Osteocyte (in vitro differentiated cells): ENCODE measurements around the gene ARSI. TPM values are rescaled to one million over a fixed set of nuclear protein-coding genes. Genes with fewer than 3 reads are reported as not detected.

ENCODE experiments used
- DNase-seq: peaks from one replicate; pipeline ENCODE4 v3.0.0; 2021; ENCODE audit warnings: mixed read lengths; ENCODE audit not compliant: unreplicated experiment; ENCODE audit errors: extremely low spot score
- H3K27ac Mint-ChIP-seq: one replicate; pipeline ENCODE4 v1.8.0; 2021; ENCODE audit warnings: mild to moderate bottlenecking, mixed read lengths; ENCODE audit not compliant: unreplicated experiment
- H3K27me3 Mint-ChIP-seq: one replicate; pipeline ENCODE4 v1.8.0; 2021; ENCODE audit warnings: mixed read lengths; ENCODE audit not compliant: unreplicated experiment
- H3K36me3 Mint-ChIP-seq: one replicate; pipeline ENCODE4 v1.8.0; 2021; ENCODE audit warnings: mixed read lengths; ENCODE audit not compliant: unreplicated experiment
- H3K4me1 Mint-ChIP-seq: one replicate; pipeline ENCODE4 v1.8.0; 2021; ENCODE audit warnings: mixed read lengths; ENCODE audit not compliant: unreplicated experiment
- H3K4me3 Mint-ChIP-seq: one replicate; pipeline ENCODE4 v1.8.0; 2021; ENCODE audit warnings: mild to moderate bottlenecking, moderate library complexity, mixed read lengths; ENCODE audit not compliant: unreplicated experiment
- H3K9me3 Mint-ChIP-seq: one replicate; pipeline ENCODE4 v1.8.0; 2021; ENCODE audit warnings: mixed read lengths; ENCODE audit not compliant: unreplicated experiment
- total RNA-seq: library from RNA; stranded (reverse); gene quantifications from 2 replicates; pipeline ENCODE4 v1.2.1, GENCODE V29; 2021
- TF ChIP-seq, protein P1 (sequence below): fragments of 200-600 bp; sonication (generic); IDR thresholded peaks from 2 replicates; pipeline ENCODE4 v1.5.0; 2021; ENCODE audit warnings: antibody characterized with exemption, mild to moderate bottlenecking, moderate library complexity

Gene ARSI
- total RNA-seq, 1 donor from 2014 or later = 0.51 TPM

DNA sequence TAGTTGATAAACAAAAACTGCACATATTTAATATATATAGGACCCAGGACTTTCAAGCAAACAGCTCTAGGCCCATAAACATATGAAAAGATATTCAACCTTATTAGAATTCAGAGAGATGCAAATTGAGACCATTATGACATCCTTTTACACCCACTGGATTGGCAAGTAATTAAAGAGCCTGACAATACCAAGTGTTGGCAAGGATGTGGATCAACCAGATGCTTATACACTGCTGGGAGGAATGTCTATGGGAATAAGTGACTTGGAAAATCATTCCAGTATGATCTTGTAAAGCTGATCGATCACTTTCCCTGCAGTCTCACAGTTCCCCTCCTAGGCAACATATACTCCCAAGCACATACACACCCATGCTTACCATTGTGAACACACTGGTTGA lies 39.3 kb upstream of the ARSI start:
- Mint-ChIP-seq H3K9me3 (no peaks in the 10 kb centered on the region), H3K4me3 (no peak overlapping the region), H3K4me1 (no peaks in the 10 kb centered on the region), H3K36me3 (no peaks in the 10 kb centered on the region), H3K27ac (no peak overlapping the region), H3K27me3 (no peaks in the 10 kb centered on the region)
- TF ChIP-seq, protein P1, sequence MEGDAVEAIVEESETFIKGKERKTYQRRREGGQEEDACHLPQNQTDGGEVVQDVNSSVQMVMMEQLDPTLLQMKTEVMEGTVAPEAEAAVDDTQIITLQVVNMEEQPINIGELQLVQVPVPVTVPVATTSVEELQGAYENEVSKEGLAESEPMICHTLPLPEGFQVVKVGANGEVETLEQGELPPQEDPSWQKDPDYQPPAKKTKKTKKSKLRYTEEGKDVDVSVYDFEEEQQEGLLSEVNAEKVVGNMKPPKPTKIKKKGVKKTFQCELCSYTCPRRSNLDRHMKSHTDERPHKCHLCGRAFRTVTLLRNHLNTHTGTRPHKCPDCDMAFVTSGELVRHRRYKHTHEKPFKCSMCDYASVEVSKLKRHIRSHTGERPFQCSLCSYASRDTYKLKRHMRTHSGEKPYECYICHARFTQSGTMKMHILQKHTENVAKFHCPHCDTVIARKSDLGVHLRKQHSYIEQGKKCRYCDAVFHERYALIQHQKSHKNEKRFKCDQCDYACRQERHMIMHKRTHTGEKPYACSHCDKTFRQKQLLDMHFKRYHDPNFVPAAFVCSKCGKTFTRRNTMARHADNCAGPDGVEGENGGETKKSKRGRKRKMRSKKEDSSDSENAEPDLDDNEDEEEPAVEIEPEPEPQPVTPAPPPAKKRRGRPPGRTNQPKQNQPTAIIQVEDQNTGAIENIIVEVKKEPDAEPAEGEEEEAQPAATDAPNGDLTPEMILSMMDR = no peak
- no peak for DNase-seq

DNA sequence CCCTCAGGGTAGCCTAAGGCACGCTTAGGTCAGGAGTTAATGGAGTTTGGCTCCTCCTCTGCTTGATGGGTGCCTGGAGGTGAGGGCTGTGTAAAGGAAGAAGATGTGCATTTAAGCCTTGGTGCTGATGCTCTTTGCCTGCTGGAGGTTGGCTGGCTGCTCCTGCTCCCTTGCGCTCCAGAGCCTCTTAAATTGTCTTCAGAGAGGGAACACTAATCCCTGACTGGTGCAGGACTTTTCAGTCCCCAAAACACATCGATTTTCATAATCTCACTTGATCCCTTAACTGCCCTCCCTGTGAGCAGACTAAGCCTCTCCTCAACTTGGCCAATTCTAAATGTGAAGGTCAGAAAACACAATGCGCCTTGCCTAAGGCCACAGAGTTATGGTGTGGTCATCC lies 38.6 kb upstream of the ARSI start:
- Mint-ChIP-seq H3K4me3 (no peak overlapping the region), H3K4me1 (no peaks in the 10 kb centered on the region), H3K9me3 (no peaks in the 10 kb centered on the region), H3K36me3 (no peaks in the 10 kb centered on the region), H3K27me3 (no peaks in the 10 kb centered on the region), H3K27ac (no peak overlapping the region)
- TF ChIP-seq, protein P1 = no peak
- DNase-seq = no peak

DNA sequence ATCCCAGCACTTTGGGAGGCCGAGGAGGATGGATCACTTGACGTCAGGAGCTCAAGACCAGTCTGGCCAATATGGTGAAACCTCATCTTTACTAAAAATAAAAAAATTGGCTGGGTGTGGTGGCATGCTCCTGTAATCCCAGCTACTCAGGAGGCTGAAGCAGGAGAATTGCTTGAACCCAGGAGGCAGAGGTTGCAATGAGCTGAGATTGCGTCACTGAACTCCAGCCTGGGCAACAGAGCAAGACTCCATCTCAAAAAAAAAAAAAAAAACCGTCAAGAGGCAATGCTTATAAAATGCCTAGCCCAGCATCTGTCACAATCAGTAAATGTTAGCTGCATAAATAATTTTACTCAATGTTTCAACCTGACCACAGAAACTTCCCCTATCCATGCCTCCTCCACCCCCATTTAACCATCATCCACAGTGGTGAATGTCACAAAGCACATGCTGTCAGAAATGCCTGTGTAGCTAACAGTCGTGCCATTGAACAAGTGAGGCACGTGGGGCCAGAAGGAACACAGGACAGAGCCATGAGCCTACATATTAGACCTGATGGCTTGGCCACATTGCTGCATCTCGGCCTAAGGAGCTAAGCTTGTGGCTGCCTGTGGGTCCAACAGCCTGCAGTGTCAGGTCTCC lies 38.0 kb upstream of the ARSI start:
- H3K4me1 Mint-ChIP-seq = no peaks in the 10 kb centered on the region
- TF ChIP-seq, protein P1 = no peak
- H3K4me3 Mint-ChIP-seq = no peak overlapping the region
- no peak for DNase-seq
- no peak overlapping the region for H3K27ac Mint-ChIP-seq
- H3K27me3 Mint-ChIP-seq = no peaks in the 10 kb centered on the region
- H3K9me3 Mint-ChIP-seq = no peaks in the 10 kb centered on the region
- H3K36me3 Mint-ChIP-seq = no peaks in the 10 kb centered on the region

DNA sequence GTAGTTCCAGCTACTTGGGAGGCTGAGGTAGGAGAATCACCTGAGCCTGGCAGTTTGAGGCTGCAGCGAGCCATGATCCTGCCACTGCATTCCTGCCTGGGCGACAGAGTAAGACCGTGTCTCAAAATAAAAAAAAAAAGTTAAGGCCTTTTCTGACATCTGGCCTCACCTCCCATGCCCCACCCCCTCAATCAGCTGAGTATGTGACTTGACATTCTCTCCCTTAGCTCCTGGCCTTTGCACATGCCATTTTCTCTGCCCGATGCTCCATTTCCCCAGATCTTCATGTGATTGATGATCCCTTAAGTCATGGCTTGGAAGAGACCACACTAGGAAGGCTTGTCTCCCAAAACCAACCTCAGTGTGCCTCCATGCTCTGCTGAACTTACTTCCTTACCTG lies 37.1 kb upstream of the ARSI start:
- Mint-ChIP-seq H3K4me1 (no peaks in the 10 kb centered on the region), H3K27me3 (no peaks in the 10 kb centered on the region), H3K36me3 (no peaks in the 10 kb centered on the region), H3K4me3 (no peak overlapping the region), H3K27ac (no peak overlapping the region), H3K9me3 (no peaks in the 10 kb centered on the region)
- TF ChIP-seq, protein P1 = no peak
- no peak for DNase-seq

DNA sequence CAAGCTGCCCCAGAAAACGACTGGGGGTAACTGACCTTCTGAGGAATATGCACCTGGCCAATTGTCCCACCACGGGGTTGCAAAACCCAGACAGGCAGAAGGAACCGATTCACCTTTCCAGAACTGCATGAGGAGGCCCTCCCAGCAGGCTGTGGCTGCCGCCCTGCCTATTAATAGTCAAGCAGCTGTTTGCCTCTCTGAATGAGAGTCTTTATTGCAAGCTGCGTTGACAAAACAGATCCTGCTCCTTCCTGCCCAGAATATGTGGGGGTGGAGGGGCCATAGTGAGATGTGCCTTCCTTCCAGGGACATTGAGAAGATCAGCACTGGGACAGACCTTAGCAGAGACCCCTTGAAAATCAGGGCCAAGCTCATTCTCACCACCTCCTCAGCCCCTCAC lies 36.5 kb upstream of the ARSI start:
- TF ChIP-seq, protein P1 = no peak
- no peaks in the 10 kb centered on the region for H3K4me1 Mint-ChIP-seq
- no peaks in the 10 kb centered on the region for H3K36me3 Mint-ChIP-seq
- H3K27ac Mint-ChIP-seq = no peak overlapping the region
- no peak for DNase-seq
- no peak overlapping the region for H3K4me3 Mint-ChIP-seq
- no peaks in the 10 kb centered on the region for H3K9me3 Mint-ChIP-seq
- H3K27me3 Mint-ChIP-seq = no peaks in the 10 kb centered on the region
